ENCODE measurements around the gene C1QTNF12.

GRCh38 chr1:1234180-1234808 is 12.2 kb downstream of the C1QTNF12 start:
- TF ChIP-seq CTCF (IDR thresholded peaks at IDR 0.05): no peak
- no peak for TF ChIP-seq POLR2AphosphoS5 (IDR thresholded peaks at IDR 0.05)

Measured in sigmoid colon (tissue), 4 donors.